Dedifferentiated amniotic fluid mesenchymal stem cell (primary cell): ENCODE results near the gene FAM153A.
"Not testable (repeated sequence)": the region's sequence is repeated elsewhere in the genome, so short reads cannot be mapped to it uniquely, and the experiment has no call there.

Source experiments
- DNase-seq: peaks from one replicate; pipeline ENCODE4 v3.0.0-alpha.2; 2016; ENCODE audit errors: extremely low spot score

Gene FAM153A

DNA sequence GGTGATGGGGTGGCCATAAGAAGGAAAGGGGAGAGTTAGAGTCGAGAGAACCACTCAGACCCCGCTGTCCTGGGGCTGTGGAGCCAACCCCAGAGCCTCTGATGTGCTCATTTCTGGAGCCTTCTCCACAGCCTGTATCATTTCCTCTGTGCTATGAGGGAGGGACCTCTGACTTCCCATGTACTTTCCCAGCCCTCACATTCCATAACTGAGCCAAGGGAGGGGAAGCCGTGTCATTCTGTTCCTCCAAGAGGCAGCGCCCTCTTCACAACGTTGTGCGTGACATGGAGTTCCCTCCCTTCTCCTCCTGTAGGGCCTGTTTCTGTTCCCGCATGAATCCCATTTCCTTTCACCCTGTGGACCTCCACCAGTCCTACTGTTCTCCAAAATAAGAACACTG is 57.8 kb downstream of the FAM153A start:
- not testable (repeated sequence) for DNase-seq

DNA sequence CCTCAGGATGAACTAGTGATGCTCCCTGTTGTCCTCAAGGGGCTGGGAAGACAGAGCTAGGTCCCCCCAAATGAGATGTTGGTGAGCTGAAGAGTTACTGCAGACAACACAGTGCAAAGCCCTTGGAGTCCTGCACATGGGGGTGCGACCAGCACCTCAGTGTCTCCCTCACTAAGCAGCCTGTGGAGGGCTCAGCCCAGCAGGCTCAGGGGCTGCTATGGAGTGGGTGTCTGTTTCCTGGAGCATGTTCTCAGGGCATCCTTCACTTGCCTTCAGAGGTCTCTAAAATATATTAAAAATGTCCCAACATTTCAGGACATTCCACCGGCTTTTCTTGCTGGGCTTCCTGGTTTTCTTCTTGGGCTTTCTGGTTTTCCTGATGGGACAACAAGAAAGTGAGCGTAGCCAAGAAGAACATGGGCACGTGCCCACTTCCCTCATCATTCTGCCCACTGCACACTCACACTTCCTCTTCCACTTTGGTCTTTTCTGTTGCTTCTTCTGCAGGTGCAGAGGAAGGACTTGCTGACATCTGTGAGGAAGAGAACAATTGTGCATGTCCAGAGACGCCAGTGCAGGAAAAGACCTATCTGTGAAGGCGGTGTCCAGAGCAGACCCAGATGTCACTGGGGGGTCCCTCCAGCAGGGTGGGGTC is 58.7 kb downstream of the FAM153A start:
- DNase-seq: not testable (repeated sequence)

DNA sequence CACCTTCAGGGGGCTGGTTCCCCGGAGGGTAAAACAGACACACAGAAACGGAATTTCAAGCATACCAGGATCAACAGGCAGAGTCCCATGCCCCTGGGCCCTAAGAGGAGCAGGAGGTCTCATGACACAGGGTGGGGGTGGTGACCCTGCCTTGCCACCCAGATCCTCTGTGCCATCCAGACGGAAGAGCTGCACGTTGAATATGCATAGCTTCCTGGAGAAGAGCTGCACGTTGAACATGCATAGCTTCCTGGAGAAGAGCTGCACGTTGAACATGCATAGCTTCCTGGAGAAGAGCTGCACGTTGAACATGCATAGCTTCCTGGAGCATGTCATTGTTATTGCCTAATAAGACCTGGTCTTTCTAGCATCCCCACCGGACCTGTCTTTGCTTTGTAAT is 59.9 kb downstream of the FAM153A start:
- not testable (repeated sequence) for DNase-seq

DNA sequence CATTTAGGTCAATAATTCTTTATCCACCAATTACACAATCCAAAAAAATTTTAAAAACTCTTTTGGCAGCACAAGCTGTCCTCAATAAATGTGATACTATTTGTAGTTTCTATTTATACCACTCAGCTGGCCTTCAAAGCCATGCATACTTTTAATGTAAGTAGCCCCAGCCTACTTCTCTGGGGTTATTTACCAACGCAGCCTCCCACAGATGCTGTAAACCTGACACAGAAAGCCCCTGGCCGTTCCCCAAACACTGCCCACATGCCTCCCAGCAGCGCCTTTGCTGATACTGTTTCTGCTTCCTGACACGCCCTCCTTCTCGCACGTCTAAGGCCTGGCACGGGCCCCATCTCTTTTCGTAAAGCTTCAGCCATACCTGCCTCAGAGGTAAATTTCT is 62.7 kb downstream of the FAM153A start:
- not testable (repeated sequence) for DNase-seq

DNA sequence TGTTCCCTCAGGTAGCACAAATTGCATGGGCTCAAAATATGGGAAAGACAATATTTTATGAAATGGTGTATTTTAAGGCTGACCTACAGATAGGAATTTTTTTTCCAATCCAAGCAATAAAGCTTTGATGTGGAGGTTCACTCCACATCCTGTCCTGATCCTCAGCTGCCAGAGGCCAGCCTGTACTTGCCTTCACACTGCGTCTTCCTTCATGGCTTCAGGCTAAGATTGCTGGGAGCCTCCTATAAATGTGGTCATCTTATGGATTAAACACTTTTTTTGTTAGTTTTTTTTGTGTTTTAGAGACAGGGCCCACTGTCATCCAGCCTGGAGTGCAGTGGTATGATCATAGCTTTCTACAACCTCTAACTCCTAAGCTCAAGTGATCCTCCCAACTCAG is 67.3 kb downstream of the FAM153A start:
- not testable (repeated sequence) for DNase-seq

DNA sequence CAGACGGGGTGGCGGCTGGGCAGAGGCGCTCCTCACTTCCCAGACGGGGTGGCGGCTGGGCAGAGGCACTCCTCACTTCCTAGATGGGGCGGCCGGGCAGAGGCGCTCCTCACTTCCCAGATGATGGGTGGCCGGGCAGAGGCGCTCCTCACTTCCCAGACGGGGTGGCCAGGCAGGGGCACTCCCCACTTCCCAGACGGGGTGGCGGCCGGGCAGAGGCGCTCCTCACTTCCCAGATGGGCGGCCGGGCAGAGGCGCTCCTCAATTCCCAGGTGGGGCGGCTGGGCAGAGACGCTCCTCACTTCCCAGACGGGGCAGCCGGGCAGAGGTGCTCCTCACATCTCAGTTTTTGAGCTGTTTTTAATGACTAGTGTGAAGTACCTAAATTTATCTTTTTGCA is 86.6 kb downstream of the FAM153A start:
- not testable (repeated sequence) for DNase-seq

DNA sequence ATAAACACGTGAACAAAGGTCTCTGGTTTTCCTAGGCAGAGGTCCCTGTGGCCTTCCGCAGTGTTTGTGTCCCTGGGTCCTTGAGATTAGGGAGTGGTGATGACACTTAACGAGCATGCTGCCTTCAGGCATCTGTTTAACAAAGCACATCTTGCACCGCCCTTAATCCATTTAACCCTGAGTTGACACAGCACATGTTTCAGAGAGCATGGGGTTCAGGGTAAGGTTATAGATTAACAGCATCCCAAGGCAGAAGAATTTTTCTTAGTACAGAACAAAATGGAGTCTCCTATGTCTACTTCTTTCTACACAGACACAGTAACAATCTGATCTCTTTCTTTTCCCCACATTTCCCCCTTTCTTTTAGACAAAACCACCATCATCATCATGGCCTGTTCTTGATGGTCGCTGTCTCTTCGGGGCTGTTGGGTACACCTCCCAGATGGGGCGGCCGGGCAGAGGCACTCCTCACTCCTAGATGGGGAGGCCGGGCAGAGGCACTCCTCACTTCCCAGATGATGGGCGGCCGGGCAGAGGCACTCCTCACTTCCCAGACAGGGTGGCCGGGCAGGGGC is 87.3 kb downstream of the FAM153A start:
- DNase-seq: not testable (repeated sequence)

DNA sequence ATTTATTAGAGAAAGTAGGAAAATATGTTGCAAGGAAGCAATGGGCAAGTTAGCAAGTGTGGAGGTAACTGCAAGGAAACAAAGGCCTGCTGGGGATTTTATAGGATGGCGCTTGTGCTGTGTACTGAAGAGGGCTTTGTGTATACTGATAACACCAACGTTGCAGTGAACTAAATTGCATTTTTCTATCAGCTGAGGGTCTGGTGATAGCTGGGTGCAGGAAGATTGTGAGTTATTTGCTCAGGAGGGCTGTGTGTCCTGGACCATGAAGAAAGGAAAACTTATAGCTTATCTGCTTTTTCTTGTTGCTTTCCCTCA is 88.2 kb downstream of the FAM153A start:
- not testable (repeated sequence) for DNase-seq

DNA sequence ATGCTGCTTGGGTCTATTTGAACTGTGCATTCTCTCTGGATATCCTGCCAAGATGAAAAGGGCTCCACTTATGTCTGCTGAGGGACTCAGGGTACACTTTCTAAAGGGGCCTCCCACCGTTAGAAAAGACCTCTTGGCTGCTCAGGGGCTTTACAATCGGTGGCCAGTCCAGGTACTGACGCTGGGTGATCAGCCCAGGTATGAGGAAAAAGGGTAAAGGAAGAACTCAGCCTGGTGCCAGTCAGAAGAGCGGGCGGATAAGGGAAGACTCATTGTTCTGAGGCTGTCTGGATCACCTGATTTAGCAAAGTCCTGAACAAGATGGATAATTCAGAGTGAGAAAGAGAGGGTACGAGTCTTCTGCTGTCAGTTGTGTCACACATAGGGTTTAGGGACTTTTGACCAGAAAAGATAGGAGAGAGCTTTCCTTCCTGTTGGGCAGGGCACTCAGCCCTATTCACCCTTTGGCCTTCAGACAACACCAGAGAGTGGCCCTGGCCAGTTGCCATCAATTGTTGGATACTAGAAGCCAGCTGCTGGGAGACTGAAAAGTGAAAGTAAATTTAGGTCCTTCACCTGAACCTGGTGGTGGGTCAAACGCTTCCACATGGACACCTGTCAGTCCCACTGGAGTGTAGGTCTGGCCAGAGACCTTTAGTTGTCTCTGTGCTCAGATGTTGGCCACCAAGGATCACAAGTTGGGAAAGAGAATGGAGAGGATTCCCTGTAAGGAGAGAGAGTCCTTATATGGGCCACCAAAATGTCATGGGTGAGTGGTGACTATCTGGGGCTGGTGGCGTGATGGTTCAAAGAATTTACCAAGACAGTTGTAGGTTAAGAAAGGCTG is 88.8 kb downstream of the FAM153A start:
- not testable (repeated sequence) for DNase-seq

DNA sequence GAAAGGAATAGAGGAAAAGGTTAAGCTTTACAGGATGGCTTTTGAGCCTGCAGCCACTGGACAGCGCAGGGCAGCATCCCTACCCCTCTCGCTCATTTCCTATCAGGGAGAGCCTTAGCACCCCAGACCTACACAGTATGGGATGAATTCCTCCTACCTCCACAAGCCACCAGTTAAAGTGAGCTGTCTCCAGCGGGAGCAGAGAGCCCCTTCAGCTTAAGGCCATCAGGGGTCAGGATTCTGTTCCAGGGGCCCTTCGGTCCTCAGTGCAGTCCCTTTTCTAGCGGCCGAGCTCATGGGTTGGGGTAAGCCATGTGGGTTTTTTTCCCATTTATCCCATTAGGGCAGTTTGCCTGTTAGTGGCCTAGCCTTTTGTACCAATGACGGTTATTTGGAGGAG is 89.7 kb downstream of the FAM153A start:
- not testable (repeated sequence) for DNase-seq

DNA sequence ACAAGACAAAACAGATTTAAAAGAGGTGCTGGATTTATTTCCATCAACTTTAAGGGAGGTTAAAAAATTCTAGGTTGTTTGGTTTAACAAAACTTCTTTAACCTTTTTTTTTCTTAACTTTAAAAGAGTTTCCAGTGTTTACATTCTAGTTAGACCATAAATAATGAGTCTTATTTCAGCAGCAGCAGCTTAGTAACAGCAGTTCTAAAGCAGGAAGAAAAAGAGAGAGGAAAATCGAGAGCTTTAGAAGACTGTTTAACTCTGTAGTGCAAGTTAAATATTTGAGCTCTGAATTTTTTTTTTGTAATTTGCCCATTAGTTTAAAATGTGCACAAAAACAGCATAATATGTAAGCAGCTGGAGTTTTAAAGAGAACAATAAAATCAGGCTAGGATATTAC is 90.2 kb downstream of the FAM153A start:
- DNase-seq: not testable (repeated sequence)

DNA sequence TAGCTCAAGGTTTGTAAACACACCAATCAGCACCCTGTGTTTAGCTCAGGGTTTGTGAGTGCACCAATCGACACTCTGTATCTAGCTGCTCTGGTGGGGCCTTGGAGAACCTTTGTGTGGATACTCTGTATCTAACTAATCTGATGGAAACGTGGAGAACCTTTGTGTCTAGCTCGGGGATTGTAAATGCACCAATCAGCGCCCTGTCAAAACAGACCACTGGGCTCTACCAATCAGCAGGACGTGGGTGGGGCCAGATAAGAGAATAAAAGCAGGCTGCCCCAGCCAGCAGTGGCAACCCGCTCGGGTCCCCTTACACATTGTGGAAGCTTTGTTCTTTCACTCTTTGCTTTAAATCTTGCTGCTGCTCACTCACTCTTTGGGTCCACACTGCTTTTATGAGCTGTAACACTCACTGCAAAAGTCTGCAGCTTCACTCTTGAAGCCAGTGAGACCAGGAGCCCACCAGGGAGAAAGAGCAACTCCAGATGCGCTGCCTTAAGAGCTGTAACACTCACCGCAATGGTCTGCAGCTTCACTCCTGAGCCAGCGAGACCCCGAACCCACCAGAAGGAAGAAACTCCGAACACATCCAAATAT is 93.6 kb downstream of the FAM153A start:
- not testable (repeated sequence) for DNase-seq

DNA sequence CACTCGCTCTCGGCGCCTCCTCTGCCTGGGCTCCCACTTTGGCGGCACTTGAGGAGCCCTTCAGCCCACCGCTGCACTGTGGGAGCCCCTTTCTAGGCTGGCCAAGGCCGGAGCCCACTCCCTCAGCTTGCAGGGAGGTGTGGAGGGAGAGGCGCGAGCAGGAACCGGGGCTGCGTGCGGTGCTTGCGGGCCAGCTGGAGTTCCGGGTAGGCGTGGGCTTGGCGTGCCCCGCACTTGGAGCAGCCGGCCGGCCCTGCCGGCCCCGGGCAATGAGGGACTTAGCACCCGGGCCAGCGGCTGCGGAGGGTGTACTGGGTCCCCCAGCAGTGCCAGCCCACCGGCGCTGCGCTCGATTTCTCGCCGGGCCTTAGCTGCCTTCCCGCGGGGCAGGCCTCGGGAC is 94.6 kb downstream of the FAM153A start:
- DNase-seq: not testable (repeated sequence)

DNA sequence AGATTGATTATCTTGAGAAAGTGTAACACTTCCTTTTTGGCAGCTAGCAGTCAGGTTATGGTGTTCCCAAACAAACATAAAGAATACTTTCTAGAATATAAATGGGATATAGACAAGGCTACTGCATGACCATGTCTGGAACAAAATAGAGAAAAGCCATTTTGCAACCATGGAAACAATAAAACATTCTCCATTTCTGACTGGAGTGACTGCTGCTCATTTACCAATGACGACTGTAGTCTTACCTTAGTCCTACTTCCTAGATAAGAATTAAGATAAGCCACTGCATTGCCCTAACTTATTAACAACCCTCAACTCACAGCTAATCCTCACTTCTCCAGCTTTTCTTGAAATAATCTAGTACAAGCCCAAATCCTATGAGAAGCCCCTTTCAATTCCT is 100.8 kb downstream of the FAM153A start:
- DNase-seq: not testable (repeated sequence)
